Measurements from ENCODE around the gene CDH18. TPM values are rescaled to one million over a fixed set of nuclear protein-coding genes. Genes with fewer than 3 reads are reported as not detected.

CDH18 gene
- total RNA-seq, 4 donors from 2014 or later, result 2.1 TPM; not detected in 3

- no peak overlapping the region for H3K4me3 ChIP-seq
- no peaks in the 10 kb centered on the region for H3K9me3 ChIP-seq
- no peak for DNase-seq
- no peaks in the 10 kb centered on the region for H3K36me3 ChIP-seq
- intact Hi-C loops (cut with DNase I; ENCODE audit: low total_unique reads), result no loop called here
- H3K27ac ChIP-seq, result no peak overlapping the region
- no peaks in the 10 kb centered on the region for H3K27me3 ChIP-seq
- H3K4me1 ChIP-seq, result no peaks in the 10 kb centered on the region
- TF ChIP-seq CTCF (IDR thresholded peaks at IDR 0.05) (no peak), POLR2A (IDR thresholded peaks at IDR 0.05) (no peak)
Measured at GRCh38 chr5:19694949-19695611, 292.9 kb downstream of the CDH18 start.

GRCh38 chr5:19690978-19691377 is 297.0 kb downstream of the CDH18 start:
- no peaks in the 10 kb centered on the region for H3K9me3 ChIP-seq
- intact Hi-C loops (cut with DNase I; ENCODE audit: low total_unique reads), result no loop called here
- no peak for TF ChIP-seq CTCF (IDR thresholded peaks at IDR 0.05)
- TF ChIP-seq POLR2A (IDR thresholded peaks at IDR 0.05), result no peak
- H3K27ac ChIP-seq, result no peak overlapping the region
- H3K4me3 ChIP-seq, result no peak overlapping the region
- H3K36me3 ChIP-seq, result no peaks in the 10 kb centered on the region
- no peak for DNase-seq
- no peaks in the 10 kb centered on the region for H3K27me3 ChIP-seq
- H3K4me1 ChIP-seq, result no peaks in the 10 kb centered on the region

- Histone ChIP-seq H3K9me3 (no peaks in the 10 kb centered on the region), H3K4me1 (no peaks in the 10 kb centered on the region), H3K27me3 (no peaks in the 10 kb centered on the region), H3K36me3 (no peaks in the 10 kb centered on the region), H3K27ac (no peak overlapping the region), H3K4me3 (no peak overlapping the region)
- TF ChIP-seq CTCF (IDR thresholded peaks at IDR 0.05), result no peak
- TF ChIP-seq POLR2A (IDR thresholded peaks at IDR 0.05), result no peak
- DNase-seq, result no peak
- intact Hi-C loops (cut with DNase I; ENCODE audit: low total_unique reads), result no loop called here
Measured at GRCh38 chr5:19685473-19685872, 302.5 kb downstream of the CDH18 start.

- Histone ChIP-seq H3K4me1 (no peaks in the 10 kb centered on the region), H3K36me3 (no peaks in the 10 kb centered on the region), H3K9me3 (no peaks in the 10 kb centered on the region), H3K27ac (no peak overlapping the region), H3K4me3 (no peak overlapping the region), H3K27me3 (no peaks in the 10 kb centered on the region)
- TF ChIP-seq CTCF (IDR thresholded peaks at IDR 0.05) (no peak), POLR2A (IDR thresholded peaks at IDR 0.05) (no peak)
- intact Hi-C loops (cut with DNase I; ENCODE audit: low total_unique reads), result no loop called here
- DNase-seq, result no peak
Measured at GRCh38 chr5:19676895-19677294, 311.1 kb downstream of the CDH18 start.

GRCh38 chr5:19660679-19661078 is 327.3 kb downstream of the CDH18 start:
- TF ChIP-seq CTCF (IDR thresholded peaks at IDR 0.05) (no peak), POLR2A (IDR thresholded peaks at IDR 0.05) (no peak)

More at GRCh38 chr5:19660679-19661078, 327.3 kb downstream of the CDH18 start:
- H3K27me3 ChIP-seq, result no peaks in the 10 kb centered on the region
- H3K36me3 ChIP-seq, result no peaks in the 10 kb centered on the region
- no peak for DNase-seq
- H3K27ac ChIP-seq, result no peak overlapping the region
- H3K4me1 ChIP-seq, result no peaks in the 10 kb centered on the region
- no peaks in the 10 kb centered on the region for H3K9me3 ChIP-seq
- intact Hi-C loops (cut with DNase I; ENCODE audit: low total_unique reads), result no loop called here
- no peak overlapping the region for H3K4me3 ChIP-seq

Measured in uterus (tissue), 4 donors.